GM12801 (cell line): ENCODE measurements around the gene ITGB2.

Experiments
- CTCF ChIP-seq: IDR thresholded peaks from one replicate; pipeline ENCODE4 v1.5.1; 2011; ENCODE audit warnings: control low read depth; ENCODE audit not compliant: insufficient read length; ENCODE audit errors: extremely low read depth

ITGB2 gene

DNA sequence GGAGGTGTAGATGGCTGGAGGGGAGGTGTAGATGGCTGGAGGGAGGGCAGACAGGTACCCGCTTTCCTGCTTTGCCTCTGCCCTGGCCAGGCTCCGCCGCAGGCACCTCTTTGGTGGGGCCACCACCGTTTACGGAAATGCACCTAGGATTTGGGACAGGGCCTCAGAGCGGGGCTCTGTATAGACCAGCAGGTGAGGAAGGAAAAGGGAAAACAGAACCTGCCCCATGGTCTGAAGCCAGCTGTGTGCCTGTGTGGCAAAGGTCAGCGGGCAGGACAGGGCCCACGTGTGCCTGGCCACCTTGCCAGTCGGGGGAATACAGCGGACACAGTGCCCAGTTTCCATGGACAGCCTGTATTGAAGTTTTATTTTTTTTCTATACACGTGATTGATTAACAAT is 35.1 kb downstream of the ITGB2 start:
- TF ChIP-seq CTCF, result no peak

GRCh38 chr21:44884097-44884496 is 36.6 kb downstream of the ITGB2 start:
- TF ChIP-seq CTCF, result no peak

DNA sequence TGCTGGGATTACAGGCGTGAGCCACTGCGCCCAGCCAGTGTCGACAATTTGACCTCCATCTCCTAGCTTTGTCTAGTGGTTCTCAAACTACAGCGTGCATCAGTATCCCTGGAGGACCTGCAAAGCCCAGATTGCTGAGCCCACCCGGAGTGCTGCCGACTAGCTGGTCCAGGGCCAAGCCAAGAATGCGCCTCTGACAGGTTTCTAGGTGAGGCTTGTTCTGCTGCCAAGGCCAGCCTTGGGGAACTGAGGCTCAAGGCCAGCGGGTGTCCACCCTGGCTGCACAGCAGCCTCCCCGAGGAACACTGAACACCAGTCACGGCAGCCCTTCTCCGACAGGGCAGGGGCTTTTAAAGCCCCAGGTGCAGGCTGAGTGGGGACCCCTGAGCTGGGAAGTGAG is 37.4 kb downstream of the ITGB2 start:
- no peak for TF ChIP-seq CTCF

DNA sequence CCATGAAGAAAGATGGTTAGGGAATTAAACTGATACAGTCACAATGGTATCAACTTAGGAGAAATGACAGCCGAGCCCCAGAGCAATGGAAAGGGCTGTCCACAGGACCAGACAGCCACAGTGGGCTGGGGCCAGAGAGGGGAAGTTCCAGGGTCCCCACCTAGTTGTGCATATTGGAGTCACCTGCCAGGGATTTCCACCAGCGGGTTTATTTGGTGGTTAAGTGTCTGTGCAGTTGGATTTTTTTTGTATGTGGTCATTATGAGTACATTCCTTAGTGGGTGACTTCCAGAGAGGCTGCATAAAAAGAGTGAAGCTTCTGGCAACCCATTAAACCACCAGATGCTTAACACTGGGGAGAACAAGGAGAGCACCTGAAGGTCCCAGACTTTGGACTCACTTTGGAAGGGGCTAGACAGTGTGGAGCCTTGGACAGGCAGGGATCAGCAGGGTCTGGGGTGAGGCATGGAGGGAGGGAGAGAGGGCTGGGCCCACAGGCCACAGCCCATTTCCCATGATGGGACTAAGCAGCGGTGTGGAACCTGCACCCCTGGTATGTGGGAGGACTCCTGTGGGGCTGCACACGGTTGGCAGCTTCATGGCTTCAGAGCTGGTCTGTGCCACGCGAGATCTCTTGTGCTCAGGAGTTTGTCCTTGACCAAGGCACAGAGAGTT is 39.4 kb downstream of the ITGB2 start:
- no peak for TF ChIP-seq CTCF

GRCh38 chr21:44880405-44881197 is 40.1 kb downstream of the ITGB2 start:
- no peak for TF ChIP-seq CTCF

GRCh38 chr21:44878053-44878982 is 42.4 kb downstream of the ITGB2 start:
- TF ChIP-seq CTCF, result no peak
